Measurements from ENCODE around the gene UFM1. TPM values are rescaled to one million over a fixed set of nuclear protein-coding genes. Genes with fewer than 3 reads are reported as not detected.
"Not testable (repeated sequence)": the region's sequence is repeated elsewhere in the genome, so short reads cannot be mapped to it uniquely, and the experiment has no call there.

The UFM1 gene
- 100 to 1,000 TPM in 1 of 5 donors, 10 to 100 TPM in 4; 64.5 to 100 (median 85.5) TPM for polyA plus RNA-seq (ENCODE audit: insufficient read depth in 1 of 5, insufficient read length in 5 of 5, low replicate concordance in 1 of 5)
- long read RNA-seq, donor 1, transcript UFM1-201 (6 exons, 3,138 nt): major isoform, 26 of 26 reads
- long read RNA-seq, donor 1, partial matches to known transcripts: 0 of 26 reads
- long read RNA-seq, donor 1, other reads (novel, unspliced or antisense): 0 of 26 reads
- long read RNA-seq, donor 2, transcript UFM1-201 (6 exons, 3,138 nt): major isoform, 16 of 17 reads
- long read RNA-seq, donor 2, partial matches to known transcripts: 0 of 17 reads
- long read RNA-seq, donor 2, other reads (novel, unspliced or antisense): 0 of 17 reads
- long read RNA-seq, donor 3, transcript UFM1-201 (6 exons, 3,138 nt): major isoform, 20 of 20 reads
- long read RNA-seq, donor 3, partial matches to known transcripts: 0 of 20 reads
- long read RNA-seq, donor 3, other reads (novel, unspliced or antisense): 0 of 20 reads
- long read RNA-seq, donor 4, transcript UFM1-201 (6 exons, 3,138 nt): major isoform, 17 of 19 reads
- long read RNA-seq, donor 4, partial matches to known transcripts: 0 of 19 reads
- long read RNA-seq, donor 4, other reads (novel, unspliced or antisense): 0 of 19 reads
- long read RNA-seq, donor 5, transcript UFM1-201 (6 exons, 3,138 nt): major isoform, 29 of 31 reads
- long read RNA-seq, donor 5, partial matches to known transcripts: 0 of 31 reads
- long read RNA-seq, donor 5, other reads (novel, unspliced or antisense): 0 of 31 reads
- long read RNA-seq, donor 6, transcript UFM1-201 (6 exons, 3,138 nt): major isoform, 30 of 36 reads
- long read RNA-seq, donor 6, partial matches to known transcripts: 5 of 36 reads
- long read RNA-seq, donor 6, other reads (novel, unspliced or antisense): 0 of 36 reads
- long read RNA-seq, donor 7, transcript UFM1-201 (6 exons, 3,138 nt): major isoform, 27 of 27 reads
- long read RNA-seq, donor 7, partial matches to known transcripts: 0 of 27 reads
- long read RNA-seq, donor 7, other reads (novel, unspliced or antisense): 0 of 27 reads
- long read RNA-seq, donor 8, transcript UFM1-201 (6 exons, 3,138 nt): major isoform, 13 of 14 reads
- long read RNA-seq, donor 8, partial matches to known transcripts: 0 of 14 reads
- long read RNA-seq, donor 8, other reads (novel, unspliced or antisense): 0 of 14 reads

DNA sequence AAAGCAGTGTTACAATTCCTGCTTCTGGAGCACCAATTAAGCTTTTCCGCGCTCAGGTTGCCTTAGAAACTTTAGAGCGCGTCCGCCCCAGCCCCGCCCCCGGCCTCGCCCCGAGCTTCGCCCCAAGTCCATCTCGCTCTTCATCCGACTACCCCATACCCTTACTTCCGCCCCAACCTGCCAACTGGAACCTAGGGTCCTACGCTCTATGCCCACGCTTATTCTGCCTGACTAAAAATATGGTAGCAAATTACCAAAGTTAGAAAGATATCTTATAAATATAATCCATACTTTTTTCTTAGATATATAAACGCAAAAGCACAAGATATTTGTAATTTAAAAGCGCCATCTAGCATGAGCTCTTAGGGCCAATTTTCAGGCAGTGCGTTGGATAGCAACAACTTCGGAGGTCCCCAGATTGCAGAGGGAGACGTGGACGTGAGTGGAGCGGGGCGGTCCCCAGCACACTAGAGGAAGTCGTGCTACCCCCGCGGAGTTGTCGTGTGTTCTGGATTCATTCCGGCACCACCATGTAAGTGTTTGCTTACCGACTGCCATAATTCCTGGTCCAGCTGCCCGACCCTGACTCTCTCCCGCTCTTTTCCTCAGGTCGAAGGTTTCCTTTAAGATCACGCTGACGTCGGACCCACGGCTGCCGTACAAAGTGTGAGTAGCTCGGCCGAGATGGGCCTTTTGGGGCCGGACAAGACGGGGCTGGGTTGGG lies at the start of gene UFM1:
Gene UFM1 (plus strand): TSS at position 462 of the 724 bp plus-strand sequence. CDS start 69 bp downstream, at position 531.
- DNase-seq: peak; percentile 91 to 95

DNA sequence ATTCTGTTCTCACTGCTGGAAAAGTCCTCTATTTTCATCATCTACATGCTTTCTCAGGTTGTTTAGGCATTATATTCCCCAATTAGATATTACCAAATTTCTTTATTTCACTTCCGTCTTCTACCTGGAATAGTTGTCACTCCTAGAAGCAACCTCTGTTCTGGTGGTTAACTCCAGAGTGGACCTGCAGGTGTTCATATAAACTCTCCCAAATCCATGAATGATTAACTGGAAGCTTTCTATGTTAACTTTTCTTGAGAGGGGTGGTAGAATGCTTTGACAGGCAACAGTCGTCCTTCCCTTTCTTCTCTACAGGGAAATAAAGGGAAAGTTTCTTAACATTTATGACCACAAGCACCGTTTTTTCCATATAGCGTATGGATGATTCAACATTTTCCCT lies 48.4 kb upstream of the UFM1 start:
- no peak for DNase-seq

DNA sequence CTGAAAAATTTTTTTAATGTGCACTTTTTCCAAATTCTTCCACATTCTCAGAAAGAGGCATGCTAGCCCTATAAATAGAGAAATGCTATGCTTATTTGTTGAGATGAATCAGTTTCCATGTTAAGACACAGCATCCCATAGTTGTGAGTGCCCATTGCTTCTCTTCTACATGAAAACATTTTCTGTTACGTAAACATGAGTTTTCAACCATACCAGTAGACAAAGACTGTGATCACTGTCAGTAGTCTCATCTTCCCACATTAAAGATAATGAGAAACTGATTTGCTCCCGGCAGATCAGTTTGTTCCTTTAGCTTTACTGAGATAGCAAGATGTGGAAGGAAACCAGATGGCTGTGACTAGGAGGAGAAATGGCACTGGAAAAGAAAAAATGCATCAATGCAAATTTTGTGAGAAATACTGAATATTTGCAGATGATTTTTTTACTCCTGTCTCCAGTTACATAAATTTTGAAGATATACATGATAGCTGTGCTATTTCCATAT lies 45.8 kb upstream of the UFM1 start:
- DNase-seq: no peak

DNA sequence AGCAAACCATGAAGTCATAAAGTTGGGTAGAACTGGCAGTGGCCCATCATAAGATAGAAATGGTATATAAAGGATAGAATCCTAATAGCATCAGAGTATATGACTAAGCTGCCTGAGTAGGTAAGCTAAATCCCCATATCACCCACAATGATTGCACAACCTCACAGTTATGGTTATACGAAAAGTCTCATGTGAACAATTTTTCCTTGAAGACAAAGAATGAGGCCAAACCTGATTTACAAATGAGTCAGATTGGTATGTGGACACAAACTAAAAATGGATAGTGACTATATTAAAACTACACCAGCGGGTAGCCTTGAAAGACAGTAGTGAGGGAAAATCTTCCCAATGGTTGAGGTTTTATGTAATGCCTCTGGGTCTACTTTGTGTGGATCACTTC lies 40.9 kb upstream of the UFM1 start:
- DNase-seq: no peak

DNA sequence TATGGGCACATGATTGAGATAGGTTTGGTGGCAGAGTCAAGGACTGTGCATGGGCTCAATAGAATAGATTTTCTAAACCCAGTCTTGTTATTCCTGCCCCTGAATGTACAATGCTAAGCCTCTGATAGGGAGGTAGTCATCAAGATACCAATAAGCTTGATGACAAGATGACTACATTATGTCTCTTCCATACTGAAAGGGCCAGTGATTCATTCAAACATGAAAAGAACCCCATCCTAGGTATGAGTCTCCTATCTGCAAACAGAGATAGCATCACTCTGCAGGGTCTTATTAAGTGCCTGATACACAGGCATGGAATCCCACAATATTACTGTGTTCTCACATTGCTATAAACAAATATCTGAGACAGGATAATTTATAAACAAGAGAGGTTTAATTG lies 40.3 kb upstream of the UFM1 start:
- DNase-seq: no peak

DNA sequence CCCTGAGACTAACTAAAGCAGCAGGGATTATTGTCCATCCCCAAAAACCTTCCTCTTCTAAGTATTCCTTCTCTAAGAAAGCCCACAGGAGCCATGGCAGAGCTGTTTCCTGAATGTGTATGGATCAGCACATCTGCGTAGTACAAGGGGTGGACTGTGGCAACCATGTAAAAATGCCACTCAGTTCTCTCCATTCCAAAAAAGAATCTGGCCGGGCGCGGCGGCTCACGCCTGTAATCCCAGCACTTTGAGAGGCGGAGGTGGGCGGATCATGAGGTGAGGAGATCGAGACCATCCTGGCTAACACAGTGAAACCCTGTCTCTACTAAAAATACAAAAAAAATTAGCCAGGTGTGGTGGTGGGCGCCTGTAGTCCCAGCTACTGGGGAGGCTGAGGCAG lies 38.5 kb upstream of the UFM1 start:
- DNase-seq: not testable (repeated sequence)

DNA sequence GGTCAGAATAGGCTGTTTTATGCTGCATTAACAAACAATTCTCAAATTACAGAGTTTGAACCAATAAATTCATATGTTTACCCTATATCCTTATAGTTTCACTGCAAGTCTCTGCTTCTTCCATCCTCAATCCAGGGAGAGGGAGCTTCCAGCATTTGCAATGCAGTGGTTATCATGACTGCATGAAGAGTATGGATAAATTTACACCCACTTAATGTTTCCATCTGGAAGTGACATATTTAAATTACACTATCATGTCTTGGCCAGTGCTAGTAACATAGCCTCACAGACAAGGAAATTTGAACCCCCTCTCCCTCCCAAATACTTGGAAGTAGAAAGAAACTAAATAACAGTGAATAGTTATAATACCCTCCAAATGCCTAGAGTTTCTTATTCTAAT lies 33.5 kb upstream of the UFM1 start:
- DNase-seq: no peak

DNA sequence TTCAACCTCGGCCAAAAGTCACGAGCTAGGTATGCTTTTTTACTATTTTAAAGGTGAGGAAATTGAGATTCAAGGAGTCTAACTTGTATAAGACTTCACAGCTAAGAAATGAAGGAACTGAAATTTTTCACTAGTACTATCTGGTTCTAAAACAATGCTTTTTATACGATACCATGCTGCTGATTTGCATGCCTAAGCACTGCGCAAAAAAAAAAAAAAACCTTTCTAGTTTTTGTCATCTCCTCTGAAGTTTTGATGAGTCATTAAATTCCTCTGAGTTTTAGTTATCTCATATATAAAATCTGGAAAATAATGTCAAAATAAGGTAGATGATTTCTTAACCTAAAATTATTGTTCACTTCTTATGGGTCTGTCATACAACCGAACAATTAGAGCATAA lies 28.0 kb upstream of the UFM1 start:
- DNase-seq: no peak

DNA sequence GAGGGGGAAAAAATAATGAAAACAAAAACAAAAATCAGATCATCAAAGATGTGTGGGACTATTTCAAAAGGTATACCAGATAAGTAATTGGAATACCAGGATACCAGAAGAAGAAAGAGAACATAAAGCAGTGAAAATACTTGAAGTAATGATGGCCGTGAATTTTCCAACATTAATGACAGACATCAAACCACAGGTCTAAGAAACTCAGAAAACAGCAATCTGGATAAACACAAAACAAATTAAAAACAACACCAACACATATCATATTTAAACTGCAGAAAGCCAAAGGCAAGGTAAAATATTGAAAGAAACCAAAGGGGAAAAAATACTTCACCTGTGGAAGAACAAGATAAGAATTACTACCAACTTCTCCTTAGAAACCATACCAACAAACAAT lies 24.2 kb upstream of the UFM1 start:
- no peak for DNase-seq

DNA sequence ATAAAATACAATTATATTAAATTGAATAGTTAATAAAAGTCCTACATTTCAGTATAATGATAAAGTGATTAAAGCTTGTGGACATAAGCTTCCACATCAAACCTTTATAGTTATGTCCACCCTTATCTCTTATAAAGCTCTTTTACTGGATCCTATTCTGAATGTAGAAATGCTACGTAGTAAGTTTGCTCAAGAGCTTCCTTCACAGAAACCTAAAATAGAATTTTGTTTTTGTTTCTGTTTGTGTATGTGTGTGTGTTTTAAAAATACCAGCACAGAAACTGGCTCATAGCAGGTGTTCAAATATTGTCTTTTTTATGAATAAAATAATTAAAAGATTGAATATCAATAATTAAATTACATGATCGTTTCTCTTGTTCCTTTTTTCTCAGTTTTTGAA lies 21.0 kb upstream of the UFM1 start:
- DNase-seq: no peak

DNA sequence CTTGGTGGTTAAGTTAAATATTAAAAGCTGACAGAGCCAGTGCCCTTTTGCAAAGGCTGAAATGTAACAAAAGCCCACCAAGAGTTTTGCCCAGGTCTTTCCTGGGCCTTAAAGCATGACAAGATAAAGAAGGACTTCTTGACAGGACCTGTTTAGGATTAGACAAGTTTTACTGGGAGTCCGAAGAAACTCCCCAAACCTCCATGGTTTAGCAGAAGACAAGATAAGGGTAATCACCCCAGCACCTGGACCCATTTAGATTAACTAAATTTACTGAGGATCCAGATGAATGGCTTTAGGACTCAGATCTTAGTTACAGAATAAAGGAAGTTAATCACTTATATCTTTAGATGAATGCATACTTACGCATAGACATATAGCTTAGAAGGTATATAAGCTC lies 14.8 kb upstream of the UFM1 start:
- DNase-seq: no peak

DNA sequence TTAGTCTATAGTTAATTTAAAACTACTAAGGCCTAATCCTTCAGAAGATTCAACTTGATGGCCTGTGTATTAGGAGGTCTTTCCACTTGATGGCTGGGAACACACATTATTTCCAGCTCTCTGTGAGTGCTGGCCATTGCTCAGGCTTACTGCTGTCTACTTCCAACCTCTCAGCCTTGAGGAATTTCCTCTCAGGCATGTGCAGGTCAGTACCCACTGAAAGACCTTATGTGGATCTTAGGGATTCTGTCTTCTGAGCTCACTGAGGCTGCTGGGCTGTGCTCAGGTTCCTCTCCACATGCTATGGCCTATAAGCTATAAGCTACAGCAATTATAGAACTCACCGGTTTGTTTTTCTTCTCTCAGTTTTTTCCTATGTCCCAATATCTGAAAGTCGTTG lies 11.6 kb upstream of the UFM1 start:
- DNase-seq: no peak

DNA sequence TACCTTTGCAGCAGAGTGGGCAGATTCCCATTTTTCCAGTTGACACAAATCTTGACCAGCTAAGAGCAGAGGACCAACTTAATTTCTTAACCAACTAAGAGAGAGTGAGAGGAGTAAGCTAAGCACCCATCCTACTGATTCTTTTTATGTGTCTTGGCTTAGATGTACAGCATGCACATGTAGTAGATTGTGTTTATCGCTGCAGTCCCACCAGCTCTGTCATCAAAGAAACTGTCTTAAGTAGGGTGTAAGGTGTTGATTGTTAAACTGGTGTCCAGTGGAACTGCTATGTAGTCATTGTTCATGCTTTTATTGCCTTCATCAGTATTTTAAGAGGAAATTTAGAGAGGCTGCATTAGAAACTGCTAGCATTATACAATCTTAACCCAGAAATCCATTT lies 9.0 kb upstream of the UFM1 start:
- no peak for DNase-seq

DNA sequence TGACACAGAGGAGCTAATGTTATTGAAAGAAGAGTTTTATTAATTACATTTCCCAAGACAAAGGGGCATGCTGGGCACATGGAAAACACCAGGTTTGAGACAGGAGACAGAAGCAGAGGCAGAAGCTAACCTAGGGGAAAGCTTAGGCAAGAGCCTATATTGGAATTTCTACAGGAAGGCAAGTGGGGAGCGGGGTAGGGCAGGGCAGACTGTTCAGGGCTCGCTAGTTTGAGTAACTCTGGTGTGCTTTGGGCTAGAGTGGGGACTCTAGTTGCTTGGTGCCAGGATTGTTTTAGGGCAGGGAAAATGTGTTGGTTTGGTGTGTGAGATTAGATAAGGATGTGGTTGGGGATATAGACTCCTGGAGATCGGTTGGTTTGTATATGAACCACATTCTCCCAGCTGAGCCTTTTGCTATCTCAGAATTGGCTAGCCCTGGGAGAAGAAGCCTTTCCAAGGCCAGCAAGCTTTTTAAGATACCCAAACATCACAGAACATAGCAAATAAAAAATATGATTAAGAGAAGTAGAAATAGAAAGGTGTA lies 8.4 kb upstream of the UFM1 start:
- no peak for DNase-seq

DNA sequence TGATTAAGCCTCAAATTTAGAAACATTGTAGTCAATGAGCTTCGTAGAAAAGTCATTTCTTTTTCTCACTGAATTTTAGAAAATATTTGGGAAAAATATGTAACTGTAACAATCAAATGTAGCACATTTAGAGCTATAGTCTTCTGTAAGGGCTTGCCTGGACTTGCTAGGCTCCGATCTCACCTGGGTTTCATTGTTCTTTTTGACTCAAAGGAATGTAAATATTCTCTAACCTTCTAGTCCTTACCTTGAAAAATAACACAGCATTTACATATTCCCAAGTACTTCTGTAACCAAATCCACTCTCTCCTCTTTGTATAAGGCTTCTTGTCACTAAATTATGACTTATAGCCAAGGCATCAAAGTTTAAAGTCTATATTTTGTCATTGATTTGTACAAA lies 2.9 kb upstream of the UFM1 start:
- no peak for DNase-seq

DNA sequence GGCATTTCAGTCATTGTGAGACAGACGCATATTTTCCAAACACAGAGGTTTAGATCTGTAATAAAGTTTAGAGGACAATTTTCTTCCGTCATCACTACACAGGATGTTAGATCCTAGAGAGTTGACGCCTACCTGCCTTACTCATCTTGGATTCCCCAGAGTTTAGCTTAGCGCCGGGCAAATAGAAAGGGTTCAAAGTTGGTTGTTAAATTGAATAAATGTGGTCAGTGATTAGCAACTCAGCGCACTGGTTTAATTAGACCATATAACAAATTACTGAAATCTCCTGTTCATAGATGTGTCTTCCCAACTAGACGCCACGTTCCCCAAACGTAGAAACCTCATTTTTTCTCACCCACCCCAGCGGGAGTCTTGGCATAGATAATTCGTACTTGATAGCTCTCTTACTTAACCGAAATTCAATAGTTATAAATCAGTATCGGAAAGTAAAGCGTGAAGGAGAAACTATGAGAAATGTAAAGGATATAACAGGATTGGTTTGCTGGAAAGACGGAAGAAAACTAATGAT lies 726 bp upstream of the UFM1 start:
- DNase-seq: peak in 1 of 2 donors; percentile 5

DNA sequence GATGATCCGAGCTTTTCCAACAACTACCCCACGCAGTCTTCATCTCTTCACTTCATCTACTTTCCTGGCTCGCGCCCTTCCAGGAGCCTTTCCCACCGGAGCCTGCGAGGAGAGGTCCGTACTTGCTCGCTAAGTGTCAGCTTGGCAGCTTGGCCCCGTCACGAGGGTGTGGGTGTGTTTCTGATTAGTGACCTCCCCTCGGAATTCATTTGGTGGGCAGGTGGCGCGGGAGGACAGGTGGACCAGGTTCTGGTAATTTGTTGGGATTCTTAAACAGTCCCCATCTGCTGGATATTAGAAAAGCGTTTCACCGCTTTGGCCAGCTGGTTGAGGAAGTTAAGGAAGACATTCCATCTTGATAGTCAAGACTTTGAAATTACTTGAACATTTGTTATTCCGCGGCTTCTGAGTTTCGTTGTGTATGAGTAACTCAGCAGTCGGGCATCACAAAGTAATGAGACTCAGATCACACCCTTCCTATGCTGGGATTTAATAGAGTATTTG lies 515 bp downstream of the UFM1 start:
- no peak for DNase-seq

DNA sequence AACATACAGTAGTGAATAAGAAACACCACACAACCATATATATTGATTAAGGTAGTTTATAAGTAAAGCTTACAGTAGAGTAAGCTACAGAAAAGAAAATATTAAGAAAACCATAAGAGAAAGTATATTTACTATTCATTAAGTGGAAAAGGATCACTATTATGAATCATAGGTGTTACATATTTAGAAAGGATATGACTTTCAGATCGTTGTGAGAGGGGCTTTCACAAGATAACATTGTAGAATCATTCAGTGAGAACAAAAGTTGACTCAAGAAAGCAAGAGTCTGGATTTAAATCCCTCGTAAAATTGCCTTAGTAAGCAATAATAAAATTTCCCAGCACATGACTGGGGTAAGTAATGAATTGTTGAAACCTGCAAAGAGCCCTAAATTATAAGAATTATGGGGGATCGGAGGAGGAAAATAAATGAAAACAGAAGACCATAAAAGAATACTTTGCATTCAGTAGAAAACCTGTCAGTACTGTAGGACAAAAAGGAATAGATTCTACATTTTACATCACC lies 6.0 kb downstream of the UFM1 start:
- no peak for DNase-seq

DNA sequence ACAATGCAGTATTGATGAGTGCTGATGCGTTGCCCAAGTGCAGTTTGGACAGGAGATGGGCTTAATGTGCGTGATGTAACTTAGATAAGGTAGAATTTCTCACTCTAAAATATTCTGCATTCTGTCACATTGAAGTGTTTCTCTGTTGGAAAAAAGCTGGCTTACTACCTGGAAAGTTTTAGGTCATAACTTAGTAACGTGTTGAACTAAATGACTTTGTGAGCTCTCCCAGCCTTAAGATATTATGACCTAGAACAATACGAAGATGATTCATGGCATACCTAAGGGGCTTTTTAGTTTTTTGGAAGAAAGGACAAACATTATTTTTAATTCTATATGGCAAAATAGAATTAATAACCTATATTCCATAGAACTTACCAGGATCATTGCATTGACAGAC lies 9.0 kb downstream of the UFM1 start:
- DNase-seq: no peak

DNA sequence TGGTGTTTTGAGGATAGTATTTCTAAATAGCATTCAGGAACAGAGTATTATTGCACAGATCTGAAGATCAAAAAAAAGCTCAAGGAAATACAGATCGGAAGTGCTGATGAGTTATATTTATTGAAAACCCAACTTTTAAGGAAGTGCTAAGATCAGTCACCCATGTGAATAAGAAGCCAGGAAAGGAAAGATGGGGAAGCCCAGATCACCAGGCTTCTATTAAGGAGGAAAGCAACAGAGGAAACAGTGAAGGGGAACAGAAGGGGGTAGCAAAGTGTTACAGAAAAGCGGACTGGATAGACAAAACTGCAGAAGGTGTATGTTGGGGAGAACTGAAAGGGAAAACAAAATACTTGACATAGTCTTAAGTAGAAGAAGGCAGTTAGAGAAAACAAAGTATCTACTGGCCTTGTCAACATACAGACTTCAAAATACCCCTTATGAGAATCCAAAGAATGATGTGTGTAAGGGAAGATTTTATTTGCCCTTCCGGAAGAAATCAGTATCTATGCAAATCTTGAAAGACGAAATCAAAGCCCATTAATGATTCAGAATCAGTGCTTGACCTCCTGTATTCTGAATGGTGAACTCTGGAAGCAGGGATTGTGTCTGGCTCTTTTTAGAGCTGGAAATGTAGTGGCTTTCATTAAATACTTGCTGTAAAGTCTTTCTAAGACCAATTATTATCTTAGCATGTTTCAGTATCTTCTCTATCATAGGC lies 12.1 kb downstream of the UFM1 start:
- no peak for DNase-seq

Data from right lung (tissue), 10 donors.